Measurements from ENCODE around the gene PRUNE1.

PRUNE1 gene

GRCh38 chr1:150963321-150964163 lies 44.7 kb upstream of the PRUNE1 start:
- H3K9ac ChIP-seq (ENCODE audit: low read length): no peak overlapping the region
- H3K36me3 ChIP-seq (replicated peaks; ENCODE audit: low read depth, low read length): peaks cover 87% of the 10 kb centered on the region
- TF ChIP-seq EZH2phosphoT487 (IDR thresholded peaks at IDR 0.05; ENCODE audit: low read depth) (no peak), CTCF (IDR thresholded peaks at IDR 0.05; ENCODE audit: low read depth, low read length) (no peak)
- no peaks in the 10 kb centered on the region for H3K4me1 ChIP-seq (ENCODE audit: low read length)
- H3K4me3 ChIP-seq (ENCODE audit: low read length): no peak overlapping the region
- no peaks in the 10 kb centered on the region for H3K27me3 ChIP-seq (ENCODE audit: low read depth, low read length)
- no peaks in the 10 kb centered on the region for H4K20me1 ChIP-seq (ENCODE audit: insufficient read depth, low read length)
- no peak overlapping the region for H2AFZ ChIP-seq (ENCODE audit: low read depth, low read length)
- H3K79me2 ChIP-seq (ENCODE audit: low read length): peaks cover 5% of the 10 kb centered on the region
- no peaks in the 10 kb centered on the region for H3K9me3 ChIP-seq (ENCODE audit: insufficient read depth, low read length)
- no peak overlapping the region for H3K4me2 ChIP-seq (ENCODE audit: low read length)
- H3K27ac ChIP-seq (ENCODE audit: low read length): no peak overlapping the region

- Histone ChIP-seq H3K27ac (ENCODE audit: low read length) (no peak overlapping the region), H3K79me2 (ENCODE audit: low read length) (peaks cover 11% of the 10 kb centered on the region), H3K9ac (ENCODE audit: low read length) (no peak overlapping the region), H3K4me2 (ENCODE audit: low read length) (no peak overlapping the region), H3K36me3 (replicated peaks; ENCODE audit: low read depth, low read length) (peaks cover 87% of the 10 kb centered on the region), H4K20me1 (ENCODE audit: insufficient read depth, low read length) (0 out of 2 replicates have a peak, but pooled peaks cover 6% of the 10 kb centered on the region), H2AFZ (ENCODE audit: low read depth, low read length) (no peak overlapping the region), H3K27me3 (ENCODE audit: low read depth, low read length) (no peaks in the 10 kb centered on the region), H3K9me3 (ENCODE audit: insufficient read depth, low read length) (no peaks in the 10 kb centered on the region), H3K4me3 (ENCODE audit: low read length) (no peak overlapping the region), H3K4me1 (ENCODE audit: low read length) (no peaks in the 10 kb centered on the region)
- TF ChIP-seq CTCF (IDR thresholded peaks at IDR 0.05; ENCODE audit: low read depth, low read length): no peak
- no peak for TF ChIP-seq EZH2phosphoT487 (IDR thresholded peaks at IDR 0.05; ENCODE audit: low read depth)
Measured at GRCh38 chr1:150964164-150964489, 44.1 kb upstream of the PRUNE1 start.

GRCh38 chr1:150965605-150966004 lies 42.6 kb upstream of the PRUNE1 start:
- no peak overlapping the region for H3K4me3 ChIP-seq (ENCODE audit: low read length)
- TF ChIP-seq EZH2phosphoT487 (IDR thresholded peaks at IDR 0.05; ENCODE audit: low read depth) (no peak), CTCF (IDR thresholded peaks at IDR 0.05; ENCODE audit: low read depth, low read length) (no peak)
- H3K27me3 ChIP-seq (ENCODE audit: low read depth, low read length): no peaks in the 10 kb centered on the region
- H3K9me3 ChIP-seq (ENCODE audit: insufficient read depth, low read length): no peaks in the 10 kb centered on the region
- peaks cover 76% of the 10 kb centered on the region for H3K36me3 ChIP-seq (replicated peaks; ENCODE audit: low read depth, low read length)
- no peak overlapping the region for H3K9ac ChIP-seq (ENCODE audit: low read length)
- H3K4me1 ChIP-seq (ENCODE audit: low read length): no peaks in the 10 kb centered on the region
- no peak overlapping the region for H3K27ac ChIP-seq (ENCODE audit: low read length)
- H3K4me2 ChIP-seq (ENCODE audit: low read length): no peak overlapping the region
- peaks cover 26% of the 10 kb centered on the region for H3K79me2 ChIP-seq (ENCODE audit: low read length)
- peaks cover 15% of the 10 kb centered on the region for H4K20me1 ChIP-seq (ENCODE audit: insufficient read depth, low read length)
- no peak overlapping the region for H2AFZ ChIP-seq (ENCODE audit: low read depth, low read length)

GRCh38 chr1:150966011-150966410 lies 42.2 kb upstream of the PRUNE1 start:
- H3K9me3 ChIP-seq (ENCODE audit: insufficient read depth, low read length): no peaks in the 10 kb centered on the region
- H3K9ac ChIP-seq (ENCODE audit: low read length): no peak overlapping the region
- H3K36me3 ChIP-seq (replicated peaks; ENCODE audit: low read depth, low read length): peaks cover 72% of the 10 kb centered on the region
- peaks cover 19% of the 10 kb centered on the region for H4K20me1 ChIP-seq (ENCODE audit: insufficient read depth, low read length)
- no peaks in the 10 kb centered on the region for H3K4me1 ChIP-seq (ENCODE audit: low read length)
- no peak overlapping the region for H3K27ac ChIP-seq (ENCODE audit: low read length)
- TF ChIP-seq EZH2phosphoT487 (IDR thresholded peaks at IDR 0.05; ENCODE audit: low read depth) (no peak), CTCF (IDR thresholded peaks at IDR 0.05; ENCODE audit: low read depth, low read length) (no peak)
- no peak overlapping the region for H3K4me2 ChIP-seq (ENCODE audit: low read length)
- H3K27me3 ChIP-seq (ENCODE audit: low read depth, low read length): no peaks in the 10 kb centered on the region
- no peak overlapping the region for H3K4me3 ChIP-seq (ENCODE audit: low read length)
- peaks cover 30% of the 10 kb centered on the region for H3K79me2 ChIP-seq (ENCODE audit: low read length)
- no peak overlapping the region for H2AFZ ChIP-seq (ENCODE audit: low read depth, low read length)
